ENCODE data around the gene ASCC1.

- TF ChIP-seq, protein P1, sequence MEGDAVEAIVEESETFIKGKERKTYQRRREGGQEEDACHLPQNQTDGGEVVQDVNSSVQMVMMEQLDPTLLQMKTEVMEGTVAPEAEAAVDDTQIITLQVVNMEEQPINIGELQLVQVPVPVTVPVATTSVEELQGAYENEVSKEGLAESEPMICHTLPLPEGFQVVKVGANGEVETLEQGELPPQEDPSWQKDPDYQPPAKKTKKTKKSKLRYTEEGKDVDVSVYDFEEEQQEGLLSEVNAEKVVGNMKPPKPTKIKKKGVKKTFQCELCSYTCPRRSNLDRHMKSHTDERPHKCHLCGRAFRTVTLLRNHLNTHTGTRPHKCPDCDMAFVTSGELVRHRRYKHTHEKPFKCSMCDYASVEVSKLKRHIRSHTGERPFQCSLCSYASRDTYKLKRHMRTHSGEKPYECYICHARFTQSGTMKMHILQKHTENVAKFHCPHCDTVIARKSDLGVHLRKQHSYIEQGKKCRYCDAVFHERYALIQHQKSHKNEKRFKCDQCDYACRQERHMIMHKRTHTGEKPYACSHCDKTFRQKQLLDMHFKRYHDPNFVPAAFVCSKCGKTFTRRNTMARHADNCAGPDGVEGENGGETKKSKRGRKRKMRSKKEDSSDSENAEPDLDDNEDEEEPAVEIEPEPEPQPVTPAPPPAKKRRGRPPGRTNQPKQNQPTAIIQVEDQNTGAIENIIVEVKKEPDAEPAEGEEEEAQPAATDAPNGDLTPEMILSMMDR (IDR thresholded peaks at IDR 0.05), result no peak
- TF ChIP-seq EZH2 (IDR thresholded peaks at IDR 0.05; ENCODE audit: borderline replicate concordance, insufficient read depth, low read depth, low read length, poor library complexity, severe bottlenecking), result no peak
Measured at GRCh38 chr10:72083790-72084459, 132.2 kb downstream of the ASCC1 start.
